VCaP (cell line): ENCODE data around the gene EPHA7.

ENCODE experiments used
- H3K27ac ChIP-seq: fragments of 450-650 bp; 2 replicates; pipeline ENCODE4 v1.5.1; 2017
- TF ChIP-seq, protein P1 (sequence below): fragments of 450-650 bp; conservative IDR thresholded peaks from 2 replicates; pipeline ENCODE4 v1.5.1; 2017; ENCODE audit warnings: mild to moderate bottlenecking, moderate library complexity

The EPHA7 gene

DNA sequence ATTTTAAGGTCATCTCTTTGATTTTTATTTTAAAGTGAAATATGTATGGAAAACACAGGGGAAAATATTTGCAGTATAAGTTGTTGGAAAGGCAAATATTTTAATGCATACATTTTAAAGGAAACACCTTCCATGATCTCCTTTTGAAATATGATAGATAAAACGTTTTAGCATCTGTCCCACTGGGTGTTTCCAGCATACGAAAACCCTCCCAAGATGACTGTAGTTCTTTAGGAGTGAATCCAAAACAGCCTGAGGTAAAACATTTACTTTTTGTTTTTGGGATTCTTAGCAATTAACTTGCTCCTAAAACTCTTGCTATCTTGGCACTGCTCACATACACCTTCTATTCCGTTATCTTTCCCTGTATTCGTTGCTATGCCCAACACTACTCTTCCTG lies 210.0 kb downstream of the EPHA7 start:
- TF ChIP-seq, protein P1, sequence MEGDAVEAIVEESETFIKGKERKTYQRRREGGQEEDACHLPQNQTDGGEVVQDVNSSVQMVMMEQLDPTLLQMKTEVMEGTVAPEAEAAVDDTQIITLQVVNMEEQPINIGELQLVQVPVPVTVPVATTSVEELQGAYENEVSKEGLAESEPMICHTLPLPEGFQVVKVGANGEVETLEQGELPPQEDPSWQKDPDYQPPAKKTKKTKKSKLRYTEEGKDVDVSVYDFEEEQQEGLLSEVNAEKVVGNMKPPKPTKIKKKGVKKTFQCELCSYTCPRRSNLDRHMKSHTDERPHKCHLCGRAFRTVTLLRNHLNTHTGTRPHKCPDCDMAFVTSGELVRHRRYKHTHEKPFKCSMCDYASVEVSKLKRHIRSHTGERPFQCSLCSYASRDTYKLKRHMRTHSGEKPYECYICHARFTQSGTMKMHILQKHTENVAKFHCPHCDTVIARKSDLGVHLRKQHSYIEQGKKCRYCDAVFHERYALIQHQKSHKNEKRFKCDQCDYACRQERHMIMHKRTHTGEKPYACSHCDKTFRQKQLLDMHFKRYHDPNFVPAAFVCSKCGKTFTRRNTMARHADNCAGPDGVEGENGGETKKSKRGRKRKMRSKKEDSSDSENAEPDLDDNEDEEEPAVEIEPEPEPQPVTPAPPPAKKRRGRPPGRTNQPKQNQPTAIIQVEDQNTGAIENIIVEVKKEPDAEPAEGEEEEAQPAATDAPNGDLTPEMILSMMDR = no peak
- H3K27ac ChIP-seq = no peak overlapping the region

DNA sequence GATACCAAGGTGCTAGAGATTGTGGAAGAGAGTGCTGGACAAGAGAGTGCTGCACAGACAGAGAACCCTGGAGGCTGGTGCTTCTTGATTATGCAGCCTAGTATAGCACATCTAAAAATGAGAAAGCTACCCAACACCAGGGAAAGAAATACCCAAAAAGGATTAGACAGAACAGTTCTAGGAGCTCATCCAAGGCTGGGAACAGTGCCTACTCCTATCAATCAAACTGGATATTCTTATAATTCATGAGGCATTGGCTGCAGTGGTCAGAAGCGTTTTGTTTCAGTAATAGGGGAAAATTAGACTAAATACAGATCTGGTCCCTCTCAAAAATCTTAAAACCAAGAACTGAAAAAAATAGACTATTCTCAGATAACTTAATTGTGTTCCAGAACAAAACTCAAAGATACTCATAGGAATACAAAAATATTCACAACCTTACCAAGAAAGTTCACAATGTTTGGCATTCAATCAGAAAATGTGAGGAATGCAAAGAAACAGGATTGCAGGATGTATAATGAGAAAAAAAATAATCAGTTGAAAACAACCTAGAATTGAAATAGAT lies 222.9 kb downstream of the EPHA7 start:
- TF ChIP-seq, protein P1 = no peak
- no peak overlapping the region for H3K27ac ChIP-seq

DNA sequence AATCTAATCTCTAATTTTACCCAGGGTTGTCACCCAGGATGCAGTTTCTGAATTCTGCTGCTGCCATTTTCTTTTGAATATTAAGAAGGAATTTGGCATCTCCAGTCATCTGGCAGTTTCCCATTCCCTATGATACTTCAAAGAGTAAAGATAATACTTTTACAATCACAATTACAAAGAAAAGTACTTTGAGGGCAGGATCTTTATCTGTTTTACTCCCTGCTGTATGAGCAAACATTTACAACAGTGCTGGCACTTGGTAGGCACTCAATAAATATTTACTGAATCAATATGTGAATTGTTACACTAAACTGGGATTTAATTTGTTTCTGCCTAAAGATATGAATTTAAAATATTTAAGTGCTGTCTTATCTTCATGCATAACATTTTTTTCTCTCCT lies 224.9 kb downstream of the EPHA7 start:
- no peak overlapping the region for H3K27ac ChIP-seq
- TF ChIP-seq, protein P1 = no peak

DNA sequence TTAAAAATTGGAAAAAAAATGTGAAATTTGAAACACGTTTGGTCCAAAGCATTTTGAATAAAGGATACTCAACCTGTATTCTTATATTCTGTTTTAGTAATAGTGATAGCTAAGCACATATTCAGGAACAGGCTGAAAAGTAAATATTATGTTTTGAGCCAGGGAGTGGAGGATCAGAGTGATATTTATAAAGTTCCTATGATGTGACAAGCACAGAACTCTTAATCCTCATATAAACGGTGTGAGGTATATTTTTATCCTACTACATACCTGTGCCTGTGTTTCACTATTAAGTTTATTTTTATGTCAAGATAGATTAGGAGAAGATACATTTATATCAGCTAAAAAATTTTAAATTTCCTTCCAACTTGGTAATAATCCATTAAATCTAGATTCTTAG lies 225.5 kb downstream of the EPHA7 start:
- H3K27ac ChIP-seq = no peak overlapping the region
- TF ChIP-seq, protein P1 = no peak
